Measurements from ENCODE around the gene RALGAPA1.

The RALGAPA1 gene

DNA sequence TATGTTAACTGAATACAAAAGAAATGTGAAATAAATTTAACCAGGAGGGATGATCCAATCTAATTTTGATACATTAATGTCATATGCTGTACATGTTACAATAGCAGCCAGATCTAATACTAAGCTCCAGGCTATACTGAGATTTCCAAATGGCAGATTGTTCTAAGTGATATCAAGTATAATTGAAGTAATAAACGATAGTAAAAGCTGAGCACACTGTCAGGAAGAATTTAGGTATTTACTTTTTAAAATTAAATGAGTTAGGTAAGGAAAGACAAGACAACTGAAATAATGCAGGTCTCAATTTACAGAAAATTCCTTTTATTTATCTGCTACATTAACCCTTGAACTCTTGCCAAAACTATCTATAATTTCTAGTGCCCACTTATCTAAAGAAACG is 235.2 kb downstream of the RALGAPA1 start:
- no peaks in the 10 kb centered on the region for H3K27me3 ChIP-seq (ENCODE audit: insufficient read depth, low read length)
- no peak overlapping the region for H2AFZ ChIP-seq (ENCODE audit: low read length)
- H3K27ac ChIP-seq (ENCODE audit: low read depth, low read length, poor library complexity, severe bottlenecking) = no peak overlapping the region
- H3K4me2 ChIP-seq (ENCODE audit: low read length) = no peak overlapping the region
- no peaks in the 10 kb centered on the region for H3K9me2 ChIP-seq (ENCODE audit: low read depth, low read length)
- H3K4me1 ChIP-seq (ENCODE audit: insufficient read depth, low read length, severe bottlenecking) = no peaks in the 10 kb centered on the region
- no peak overlapping the region for H3K4me3 ChIP-seq (ENCODE audit: low read depth, low read length, poor library complexity, severe bottlenecking)
- no peaks in the 10 kb centered on the region for H3K79me2 ChIP-seq (ENCODE audit: insufficient read depth, low read length)
- no peaks in the 10 kb centered on the region for H4K20me1 ChIP-seq (ENCODE audit: insufficient read depth, low read length)
- H3F3A ChIP-seq (ENCODE audit: insufficient read depth, low read length) = no peaks in the 10 kb centered on the region
- H3K36me3 ChIP-seq (ENCODE audit: insufficient read depth, low read length) = no peaks in the 10 kb centered on the region
- H3K9ac ChIP-seq (ENCODE audit: low read length) = no peak overlapping the region
- no peaks in the 10 kb centered on the region for H3K9me3 ChIP-seq (ENCODE audit: low read length)
- no peak for TF ChIP-seq EZH2 (IDR thresholded peaks at IDR 0.05; ENCODE audit: borderline replicate concordance, low read length)
- TF ChIP-seq, protein P1, sequence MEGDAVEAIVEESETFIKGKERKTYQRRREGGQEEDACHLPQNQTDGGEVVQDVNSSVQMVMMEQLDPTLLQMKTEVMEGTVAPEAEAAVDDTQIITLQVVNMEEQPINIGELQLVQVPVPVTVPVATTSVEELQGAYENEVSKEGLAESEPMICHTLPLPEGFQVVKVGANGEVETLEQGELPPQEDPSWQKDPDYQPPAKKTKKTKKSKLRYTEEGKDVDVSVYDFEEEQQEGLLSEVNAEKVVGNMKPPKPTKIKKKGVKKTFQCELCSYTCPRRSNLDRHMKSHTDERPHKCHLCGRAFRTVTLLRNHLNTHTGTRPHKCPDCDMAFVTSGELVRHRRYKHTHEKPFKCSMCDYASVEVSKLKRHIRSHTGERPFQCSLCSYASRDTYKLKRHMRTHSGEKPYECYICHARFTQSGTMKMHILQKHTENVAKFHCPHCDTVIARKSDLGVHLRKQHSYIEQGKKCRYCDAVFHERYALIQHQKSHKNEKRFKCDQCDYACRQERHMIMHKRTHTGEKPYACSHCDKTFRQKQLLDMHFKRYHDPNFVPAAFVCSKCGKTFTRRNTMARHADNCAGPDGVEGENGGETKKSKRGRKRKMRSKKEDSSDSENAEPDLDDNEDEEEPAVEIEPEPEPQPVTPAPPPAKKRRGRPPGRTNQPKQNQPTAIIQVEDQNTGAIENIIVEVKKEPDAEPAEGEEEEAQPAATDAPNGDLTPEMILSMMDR (IDR thresholded peaks at IDR 0.05; ENCODE audit: low read length) = no peak

DNA sequence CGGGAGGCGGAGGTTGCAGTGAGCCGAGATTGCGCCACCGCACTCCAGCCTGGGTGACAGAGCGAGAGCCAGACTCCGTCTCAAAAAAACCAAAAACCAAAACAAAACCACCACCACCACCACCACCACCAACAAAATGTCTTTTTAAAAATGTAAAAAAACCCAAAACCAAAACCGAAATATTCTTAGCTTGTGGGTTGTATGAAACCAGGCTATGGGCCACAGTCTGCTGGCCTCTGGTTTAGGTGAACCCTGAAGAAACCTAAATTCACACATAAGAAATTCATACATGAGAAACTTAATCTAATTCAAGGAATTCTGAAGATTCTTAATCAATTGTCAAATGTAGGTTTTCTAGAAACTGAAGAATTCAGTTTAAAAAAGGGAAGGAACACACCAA is 237.5 kb downstream of the RALGAPA1 start:
- Histone ChIP-seq H3K9ac (ENCODE audit: low read length) (no peak overlapping the region), H3K79me2 (ENCODE audit: insufficient read depth, low read length) (no peaks in the 10 kb centered on the region), H3K4me2 (ENCODE audit: low read length) (no peak overlapping the region), H2AFZ (ENCODE audit: low read length) (no peak overlapping the region), H3K4me3 (ENCODE audit: low read depth, low read length, poor library complexity, severe bottlenecking) (no peak overlapping the region), H3K9me2 (ENCODE audit: low read depth, low read length) (no peaks in the 10 kb centered on the region), H4K20me1 (ENCODE audit: insufficient read depth, low read length) (no peaks in the 10 kb centered on the region), H3K27me3 (ENCODE audit: insufficient read depth, low read length) (no peaks in the 10 kb centered on the region), H3K27ac (ENCODE audit: low read depth, low read length, poor library complexity, severe bottlenecking) (no peak overlapping the region), H3K4me1 (ENCODE audit: insufficient read depth, low read length, severe bottlenecking) (no peaks in the 10 kb centered on the region), H3F3A (ENCODE audit: insufficient read depth, low read length) (no peaks in the 10 kb centered on the region), H3K36me3 (ENCODE audit: insufficient read depth, low read length) (no peaks in the 10 kb centered on the region), H3K9me3 (ENCODE audit: low read length) (no peaks in the 10 kb centered on the region)
- TF ChIP-seq, protein P1 (IDR thresholded peaks at IDR 0.05; ENCODE audit: low read length) = no peak
- no peak for TF ChIP-seq EZH2 (IDR thresholded peaks at IDR 0.05; ENCODE audit: borderline replicate concordance, low read length)

- no peaks in the 10 kb centered on the region for H3K36me3 ChIP-seq (ENCODE audit: insufficient read depth, low read length)
- TF ChIP-seq, protein P1 (IDR thresholded peaks at IDR 0.05; ENCODE audit: low read length) = no peak
- TF ChIP-seq EZH2 (IDR thresholded peaks at IDR 0.05; ENCODE audit: borderline replicate concordance, low read length) = no peak
- H3F3A ChIP-seq (ENCODE audit: insufficient read depth, low read length) = no peaks in the 10 kb centered on the region
- no peak overlapping the region for H3K27ac ChIP-seq (ENCODE audit: low read depth, low read length, poor library complexity, severe bottlenecking)
- H3K9ac ChIP-seq (ENCODE audit: low read length) = no peak overlapping the region
- no peaks in the 10 kb centered on the region for H3K79me2 ChIP-seq (ENCODE audit: insufficient read depth, low read length)
- no peaks in the 10 kb centered on the region for H3K27me3 ChIP-seq (ENCODE audit: insufficient read depth, low read length)
- H3K9me3 ChIP-seq (ENCODE audit: low read length) = no peaks in the 10 kb centered on the region
- H3K9me2 ChIP-seq (ENCODE audit: low read depth, low read length) = no peaks in the 10 kb centered on the region
- no peak overlapping the region for H3K4me3 ChIP-seq (ENCODE audit: low read depth, low read length, poor library complexity, severe bottlenecking)
- no peaks in the 10 kb centered on the region for H4K20me1 ChIP-seq (ENCODE audit: insufficient read depth, low read length)
- no peak overlapping the region for H3K4me2 ChIP-seq (ENCODE audit: low read length)
- H2AFZ ChIP-seq (ENCODE audit: low read length) = no peak overlapping the region
- no peaks in the 10 kb centered on the region for H3K4me1 ChIP-seq (ENCODE audit: insufficient read depth, low read length, severe bottlenecking)
These were observed 243.1 kb downstream of the RALGAPA1 start for GRCh38 chr14:35565871-35566464.
